Esophagus muscularis mucosa (tissue), 4 donors: Measurements from ENCODE around the gene IGSF11. TPM values are rescaled to one million over a fixed set of nuclear protein-coding genes. Genes with fewer than 3 reads are reported as not detected.

Source experiments
- DNase-seq: peaks from one replicate; pipeline ENCODE4 v3.0.0-alpha.2; 2017; ENCODE audit errors: extremely low spot score
- H3K27ac ChIP-seq, 4 donors: fragments of 200-600 bp; sonication (generic); replicated peaks in 1 of 4; 1 replicate in 3 of 4; 2 replicates in 1 of 4; pipeline ENCODE4 v1.5.1; 2016 to 2019; ENCODE audit warnings: mild to moderate bottlenecking in 1 of 4
- H3K27me3 ChIP-seq, 4 donors: fragments of 200-600 bp; sonication (generic); one replicate each; pipeline versions ENCODE4 v1.5.1 to v1.6.0; 2016 to 2019
- H3K36me3 ChIP-seq, 4 donors: fragments of 200-600 bp; sonication (generic); one replicate each; pipeline ENCODE4 v1.5.1; 2016 to 2019
- H3K4me1 ChIP-seq, 4 donors: fragments of 200-600 bp; sonication (generic); one replicate each; pipeline ENCODE4 v1.5.1; 2016 to 2019
- H3K4me3 ChIP-seq, 4 donors: fragments of 200-600 bp; sonication (generic); 1 replicate in 2 of 4; 2 replicates in 2 of 4; pipeline ENCODE4 v1.5.1; 2016 to 2019; ENCODE audit warnings: mild to moderate bottlenecking in 4 of 4, moderate library complexity in 1 of 4
- H3K9me3 ChIP-seq, 4 donors: fragments of 200-600 bp; sonication (generic); 1 replicate in 3 of 4; 2 replicates in 1 of 4; pipeline ENCODE4 v1.5.1; 2016 to 2019
- EP300 ChIP-seq: sonication (generic); formaldehyde crosslinking; IDR thresholded peaks from one replicate; pipeline ENCODE4 v1.6.1; 2017; ENCODE audit warnings: antibody characterized with exemption
- POLR2AphosphoS5 ChIP-seq, 2 donors: sonication (generic); formaldehyde crosslinking; IDR thresholded peaks; one replicate each; pipeline ENCODE4 v1.6.1; 2017; ENCODE audit warnings: antibody characterized with exemption in 2 of 2
- WGBS: methylation state at CpG from one replicate; pipeline ENCODE4 v1.1.5; 2018; 5-methylcytosine and 5-hydroxymethylcytosine counted together
- intact Hi-C: fragments of 100-400 bp; cut with DNase I; formaldehyde crosslinking; loops from one replicate; pipeline ENCODE4 v1.15.1; 2023
- total RNA-seq, 4 donors: library from RNA; depleted of rRNA; stranded (reverse); fragments of >200 nt; gene quantifications; one replicate each; pipeline versions ENCODE4 v1.1.0 to v1.2.1, GENCODE V29; 2016

Gene IGSF11
- total RNA-seq, 4 donors from 2014 or later: 7.0 to 13.7 (median 8.2) TPM

DNA sequence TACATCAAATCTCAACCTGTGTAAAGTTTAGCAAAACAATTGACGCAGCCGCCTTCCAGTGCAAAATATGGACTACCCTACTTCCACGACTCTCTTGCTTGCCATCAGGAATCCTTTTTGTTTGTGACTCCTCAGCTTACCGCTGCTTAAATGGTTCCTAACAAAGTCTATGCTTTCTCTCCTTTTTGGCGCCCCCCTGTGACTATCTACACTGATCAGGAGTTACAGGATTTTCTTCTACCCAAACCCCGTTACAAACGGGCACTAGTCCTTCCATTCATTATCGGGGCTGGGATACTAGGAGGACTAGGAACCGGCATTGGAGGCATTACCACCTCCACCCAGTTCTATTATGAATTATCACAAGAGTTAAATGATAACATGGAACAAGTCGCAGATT lies 184.0 kb downstream of the IGSF11 start:
- TF ChIP-seq EP300 (no peak), POLR2AphosphoS5 (IDR thresholded peaks at IDR 0.05) (no peak)
- WGBS: 84% methylated on average over 10 of the region's 10 CpGs
- H3K27me3 ChIP-seq: no peaks in the 10 kb centered on the region

More for the DNA sequence above, 184.0 kb downstream of the IGSF11 start:
- peak; percentile 26 for DNase-seq
- no peak overlapping the region for H3K4me3 ChIP-seq
- H3K36me3 ChIP-seq: no peaks in the 10 kb centered on the region
- H3K27ac ChIP-seq: no peak overlapping the region
- intact Hi-C loops: no loop called here
- H3K9me3 ChIP-seq: no peaks in the 10 kb centered on the region
- H3K4me1 ChIP-seq: no peaks in the 10 kb centered on the region

Other genes with a start within 250 kb of the IGSF11 start
- gene TEX55, start 111.3 kb upstream of the IGSF11 start, total RNA-seq: not detected
- gene UPK1B, start 138.8 kb upstream of the IGSF11 start, total RNA-seq: not detected
- gene B4GALT4, start 206.0 kb upstream of the IGSF11 start, total RNA-seq: 10 to 100 TPM; 13.3 to 15.4 (median 14.0) TPM